GM06990 (cell line): ENCODE measurements around the gene PDCD4.

Experiments used
- DNase-seq: peaks from one replicate; pipeline ENCODE4 v3.0.0-alpha.2; 2011; ENCODE audit not compliant: insufficient read length; ENCODE audit errors: extremely low read depth
- H3K27me3 ChIP-seq: replicated peaks from 2 replicates; pipeline ENCODE4 v1.6.0; 2011; ENCODE audit warnings: low read length; ENCODE audit not compliant: control insufficient read depth, insufficient read depth
- H3K36me3 ChIP-seq: 2 replicates; pipeline ENCODE4 v1.5.1; 2011; ENCODE audit warnings: low read length; ENCODE audit not compliant: control insufficient read depth, insufficient read depth
- H3K4me3 ChIP-seq: replicated peaks from 2 replicates; pipeline ENCODE4 v1.5.1; 2011; ENCODE audit warnings: low read depth, mild to moderate bottlenecking, control low read depth, low read length
- CTCF ChIP-seq: IDR thresholded peaks from 2 replicates; pipeline ENCODE4 v1.5.1; 2011; ENCODE audit warnings: low read length, control low read depth, mild to moderate bottlenecking, inconsistent platforms; ENCODE audit not compliant: insufficient read depth, poor library complexity, severe bottlenecking

PDCD4 gene

GRCh38 chr10:110897184-110897583, 25.5 kb downstream of the PDCD4 start:
- no peak for TF ChIP-seq CTCF

GRCh38 chr10:110898391-110898790, 26.7 kb downstream of the PDCD4 start:
- Histone ChIP-seq H3K4me3 (no peak overlapping the region), H3K27me3 (no peaks in the 10 kb centered on the region), H3K36me3 (peaks cover 4% of the 10 kb centered on the region; the same call in 1 of the 2 replicates)
- no peak for TF ChIP-seq CTCF
- no peak for DNase-seq

More at GRCh38 chr10:110897184-110897583, 25.5 kb downstream of the PDCD4 start:
- H3K27me3 ChIP-seq, result no peaks in the 10 kb centered on the region
- DNase-seq, result no peak
- H3K36me3 ChIP-seq, result peaks cover 4% of the 10 kb centered on the region; the same call in 1 of the 2 replicates
- H3K4me3 ChIP-seq, result no peak overlapping the region

GRCh38 chr10:110900983-110901382, 29.3 kb downstream of the PDCD4 start:
- TF ChIP-seq CTCF, result no peak
- Histone ChIP-seq H3K27me3 (no peaks in the 10 kb centered on the region), H3K4me3 (no peak overlapping the region), H3K36me3 (peaks cover 4% of the 10 kb centered on the region; the same call in 1 of the 2 replicates)
- DNase-seq, result no peak

GRCh38 chr10:110901954-110902819, 30.5 kb downstream of the PDCD4 start:
- DNase-seq, result no peak
- TF ChIP-seq CTCF, result no peak
- peaks cover 1% of the 10 kb centered on the region; the same call in 1 of the 2 replicates for H3K36me3 ChIP-seq
- no peak overlapping the region for H3K4me3 ChIP-seq
- H3K27me3 ChIP-seq, result no peaks in the 10 kb centered on the region

- Histone ChIP-seq H3K36me3 (no peaks in the 10 kb centered on the region), H3K27me3 (no peaks in the 10 kb centered on the region), H3K4me3 (no peak overlapping the region)
- DNase-seq, result peak; percentile 58
- TF ChIP-seq CTCF, result no peak
Observed at GRCh38 chr10:110903280-110904278, 31.9 kb downstream of the PDCD4 start.
